ENCODE measurements around the gene PAGR1.
A peak's percentile ranks its signal among the peaks of the same experiment; 100 is the strongest.

PAGR1 gene

DNA sequence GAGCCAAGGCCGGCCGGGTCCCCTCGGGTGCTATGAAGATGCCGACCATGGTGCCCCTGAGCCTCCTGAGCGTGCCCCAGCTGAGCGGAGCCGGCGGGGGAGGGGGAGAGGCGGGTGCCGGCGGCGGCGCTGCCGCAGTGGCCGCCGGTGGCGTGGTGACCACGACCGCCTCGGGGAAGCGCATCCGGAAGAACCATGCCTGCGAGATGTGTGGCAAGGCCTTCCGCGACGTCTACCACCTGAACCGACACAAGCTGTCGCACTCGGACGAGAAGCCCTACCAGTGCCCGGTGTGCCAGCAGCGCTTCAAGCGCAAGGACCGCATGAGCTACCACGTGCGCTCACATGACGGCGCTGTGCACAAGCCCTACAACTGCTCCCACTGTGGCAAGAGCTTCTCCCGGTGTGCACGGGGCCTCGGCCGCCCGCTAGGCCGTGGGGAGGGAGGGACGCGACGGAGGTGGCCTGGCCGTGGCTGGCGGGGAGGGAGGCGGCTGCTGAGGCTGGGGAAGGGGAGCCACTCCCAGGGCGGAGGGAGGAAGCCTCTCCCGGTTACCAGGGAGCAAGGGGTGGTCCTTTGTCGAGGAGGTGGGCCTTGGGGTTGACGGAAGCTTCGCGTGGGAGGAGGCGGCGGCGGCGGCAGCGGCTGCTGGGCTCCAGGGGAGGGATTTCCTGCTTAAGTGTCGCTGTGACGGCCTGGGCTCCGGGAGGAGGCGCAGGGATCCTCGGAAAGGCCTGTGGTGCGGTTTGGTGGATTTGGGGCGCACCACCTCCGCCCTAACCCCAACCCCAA lies 8.3 kb upstream of the PAGR1 start:
- TF ChIP-seq, protein P1, sequence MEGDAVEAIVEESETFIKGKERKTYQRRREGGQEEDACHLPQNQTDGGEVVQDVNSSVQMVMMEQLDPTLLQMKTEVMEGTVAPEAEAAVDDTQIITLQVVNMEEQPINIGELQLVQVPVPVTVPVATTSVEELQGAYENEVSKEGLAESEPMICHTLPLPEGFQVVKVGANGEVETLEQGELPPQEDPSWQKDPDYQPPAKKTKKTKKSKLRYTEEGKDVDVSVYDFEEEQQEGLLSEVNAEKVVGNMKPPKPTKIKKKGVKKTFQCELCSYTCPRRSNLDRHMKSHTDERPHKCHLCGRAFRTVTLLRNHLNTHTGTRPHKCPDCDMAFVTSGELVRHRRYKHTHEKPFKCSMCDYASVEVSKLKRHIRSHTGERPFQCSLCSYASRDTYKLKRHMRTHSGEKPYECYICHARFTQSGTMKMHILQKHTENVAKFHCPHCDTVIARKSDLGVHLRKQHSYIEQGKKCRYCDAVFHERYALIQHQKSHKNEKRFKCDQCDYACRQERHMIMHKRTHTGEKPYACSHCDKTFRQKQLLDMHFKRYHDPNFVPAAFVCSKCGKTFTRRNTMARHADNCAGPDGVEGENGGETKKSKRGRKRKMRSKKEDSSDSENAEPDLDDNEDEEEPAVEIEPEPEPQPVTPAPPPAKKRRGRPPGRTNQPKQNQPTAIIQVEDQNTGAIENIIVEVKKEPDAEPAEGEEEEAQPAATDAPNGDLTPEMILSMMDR (IDR thresholded peaks at IDR 0.05) = peak; percentile 41 to 43
- intact Hi-C loops (cut with DNase I; ENCODE audit: low total_unique reads) = no loop called here
- peaks cover 11 to 21% (median 13%) of the 10 kb centered on the region in 3 donors for H3K36me3 ChIP-seq

DNA sequence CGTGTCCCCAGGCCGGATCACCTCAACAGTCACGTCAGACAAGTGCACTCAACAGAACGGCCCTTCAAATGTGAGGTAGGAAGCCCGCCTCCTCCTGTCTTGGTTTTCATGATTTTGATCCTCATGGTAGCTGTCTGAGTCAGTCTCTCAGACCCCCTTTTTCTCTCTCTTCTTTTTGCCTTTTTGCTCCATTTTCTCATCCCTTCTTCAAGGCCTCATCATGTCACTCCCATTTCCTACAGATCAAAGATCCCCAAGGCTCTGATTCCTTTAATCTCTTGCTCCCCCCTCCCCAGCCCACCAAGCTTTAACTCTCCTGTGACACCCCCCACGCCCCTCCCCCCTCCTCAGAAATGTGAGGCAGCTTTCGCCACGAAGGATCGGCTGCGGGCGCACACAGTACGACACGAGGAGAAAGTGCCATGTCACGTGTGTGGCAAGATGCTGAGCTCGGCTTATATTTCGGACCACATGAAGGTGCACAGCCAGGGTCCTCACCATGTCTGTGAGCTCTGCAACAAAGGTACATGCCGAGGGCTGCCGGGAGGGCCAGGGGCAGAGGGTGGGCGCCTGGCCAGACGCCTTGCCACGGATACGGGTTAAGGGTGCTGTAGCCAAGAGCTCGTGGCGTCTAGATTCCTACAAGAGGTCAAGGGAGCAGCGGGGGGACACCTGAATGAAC lies 7.6 kb upstream of the PAGR1 start:
- TF ChIP-seq, protein P1 (IDR thresholded peaks at IDR 0.05) = no peak
- no peaks in the 10 kb centered on the region for H3K27me3 ChIP-seq
- H3K9me3 ChIP-seq = no peaks in the 10 kb centered on the region
- intact Hi-C loops (cut with DNase I; ENCODE audit: low total_unique reads) = no loop called here
- peak in 1 of 2 donors; percentile 70 for DNase-seq
- peak overlapping the region; percentile 73 to 88 for H3K4me3 ChIP-seq
- peaks cover 18 to 65% (median 50%) of the 10 kb centered on the region in 4 donors for H3K4me1 ChIP-seq
- peak overlapping the region; percentile 90 to 97 for H3K27ac ChIP-seq
- H3K36me3 ChIP-seq = peaks cover 11 to 21% (median 13%) of the 10 kb centered on the region in 3 donors

More for the DNA sequence above, 8.3 kb upstream of the PAGR1 start:
- DNase-seq = peak; percentile 92 to 96
- Histone ChIP-seq H3K9me3 (no peaks in the 10 kb centered on the region), H3K27ac (peak overlapping the region; percentile 90 to 97), H3K4me1 (peaks cover 18 to 58% (median 44%) of the 10 kb centered on the region in 4 donors), H3K27me3 (no peaks in the 10 kb centered on the region), H3K4me3 (peak overlapping the region; percentile 73 to 88)

DNA sequence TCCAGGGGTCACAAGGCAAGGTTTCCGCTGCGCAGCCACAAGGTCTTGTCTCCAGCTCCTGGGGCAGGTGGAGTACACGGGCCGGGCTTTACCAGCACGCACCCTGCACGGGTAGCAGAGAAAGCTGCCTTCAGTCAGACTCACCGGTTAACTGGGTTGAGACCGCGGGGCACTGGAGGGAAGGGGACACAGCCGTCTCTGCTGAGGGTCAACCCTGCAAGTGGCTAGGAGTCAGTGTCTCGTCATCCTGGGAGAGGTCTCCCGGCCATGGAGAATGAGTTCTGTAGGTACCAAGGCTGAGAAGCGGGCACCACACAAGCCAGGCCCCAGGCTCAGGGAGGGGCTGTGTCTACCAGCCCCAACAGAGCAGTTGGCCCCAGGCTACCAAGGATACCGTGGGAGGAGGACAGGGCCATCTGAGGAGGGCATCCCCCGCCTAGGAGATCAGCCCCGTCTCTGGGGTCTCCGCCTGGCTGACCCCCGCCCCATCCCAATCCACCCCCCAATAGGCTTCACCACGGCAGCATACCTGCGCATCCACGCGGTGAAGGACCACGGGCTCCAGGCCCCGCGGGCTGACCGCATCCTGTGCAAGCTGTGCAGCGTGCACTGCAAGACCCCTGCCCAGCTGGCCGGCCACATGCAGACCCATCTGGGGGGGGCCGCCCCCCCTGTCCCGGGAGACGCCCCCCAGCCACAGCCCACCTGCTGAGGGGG lies 6.8 kb upstream of the PAGR1 start:
- TF ChIP-seq, protein P1 (IDR thresholded peaks at IDR 0.05) = no peak
- Histone ChIP-seq H3K36me3 (peaks cover 11 to 21% (median 13%) of the 10 kb centered on the region in 3 donors), H3K9me3 (no peaks in the 10 kb centered on the region), H3K27ac (peak overlapping the region; percentile 90 to 97), H3K4me1 (peaks cover 18 to 68% (median 55%) of the 10 kb centered on the region in 4 donors), H3K4me3 (peak overlapping the region; percentile 0 to 73), H3K27me3 (no peaks in the 10 kb centered on the region)
- intact Hi-C loops (cut with DNase I; ENCODE audit: low total_unique reads) = no loop called here
- DNase-seq = peak in 1 of 2 donors; percentile 75

DNA sequence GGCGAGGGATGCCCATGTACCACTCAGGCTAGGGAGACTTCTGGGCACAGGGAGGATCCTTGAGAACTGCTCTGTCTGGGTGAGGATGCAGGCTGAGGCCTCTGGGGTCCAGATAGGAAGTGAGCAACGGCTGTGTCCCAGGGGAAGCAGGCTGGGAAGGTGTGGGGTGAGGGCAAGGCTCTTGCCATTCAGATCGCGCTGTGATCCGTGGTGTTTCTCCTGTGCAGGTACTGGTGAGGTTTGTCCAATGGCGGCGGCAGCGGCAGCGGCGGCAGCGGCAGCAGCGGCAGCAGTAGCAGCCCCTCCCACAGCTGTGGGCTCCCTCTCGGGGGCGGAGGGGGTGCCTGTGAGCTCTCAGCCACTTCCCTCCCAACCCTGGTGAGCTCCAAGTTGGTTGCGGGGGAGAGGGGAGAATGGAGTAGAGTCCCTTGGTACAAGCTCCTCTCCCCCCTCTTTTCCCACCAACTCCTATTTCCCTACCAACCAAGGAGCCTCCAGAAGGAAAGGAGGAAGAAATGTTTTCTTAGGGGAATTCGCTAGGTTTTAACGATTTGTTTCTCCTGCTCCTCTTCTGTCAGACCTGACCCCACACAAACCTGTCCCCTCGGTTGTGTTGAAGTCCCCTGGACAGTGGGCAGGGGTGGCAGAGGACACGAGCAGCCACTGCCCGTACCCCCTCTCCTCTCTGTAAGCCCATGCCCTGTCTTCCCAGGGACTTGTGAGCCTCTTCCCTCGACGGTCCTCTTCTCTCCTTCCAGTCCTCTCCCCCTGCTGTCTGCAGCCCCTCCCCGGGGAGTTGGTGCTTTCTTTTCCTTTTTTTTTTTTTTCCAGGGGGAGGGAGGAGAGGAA lies 5.9 kb upstream of the PAGR1 start:
- Histone ChIP-seq H3K27me3 (no peaks in the 10 kb centered on the region), H3K27ac (peak overlapping the region; percentile 90 to 97), H3K36me3 (peaks cover 11 to 21% (median 13%) of the 10 kb centered on the region in 3 donors), H3K4me1 (peaks cover 18 to 71% (median 59%) of the 10 kb centered on the region in 4 donors), H3K4me3 (peak overlapping the region; percentile 0 to 73), H3K9me3 (no peaks in the 10 kb centered on the region)
- intact Hi-C loops (cut with DNase I; ENCODE audit: low total_unique reads) = loop anchor here (10.0 kb wide), 1 partner anchor 185 kb away; the partner anchor contains the start of genes HIRIP3 and INO80E
- DNase-seq = no peak
- TF ChIP-seq, protein P1 (IDR thresholded peaks at IDR 0.05) = no peak

All from tibial artery (tissue), 4 donors.